ENCODE data around the gene TSFM. TPM values are rescaled to one million over a fixed set of nuclear protein-coding genes. Genes with fewer than 3 reads are reported as not detected.

Gene TSFM
- total RNA-seq, 4 donors from 2014 or later = 37.6 to 47.5 (median 40.1) TPM

DNA sequence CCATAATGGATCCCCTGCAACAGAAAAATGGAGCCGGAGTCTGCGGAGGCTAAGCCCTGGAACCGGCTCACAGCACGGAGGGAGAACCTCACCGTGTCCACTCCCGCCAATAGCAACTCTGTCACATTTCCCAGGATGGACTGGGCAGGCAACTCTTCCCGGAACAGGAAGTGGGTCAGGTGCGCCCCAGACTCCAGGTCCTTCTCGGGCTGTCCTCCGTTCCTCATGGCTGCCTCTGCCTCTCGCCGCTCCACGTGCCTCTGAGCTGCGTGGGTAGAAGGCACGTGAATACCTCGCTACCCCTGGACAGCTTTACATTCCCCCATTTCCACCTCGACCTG lies 18.0 kb upstream of the TSFM start:
- DNase-seq = no peak
- no peak for ATAC-seq
- H3K4me1 ChIP-seq = peaks cover 16 to 22% of the 10 kb centered on the region in 2 donors
- TF ChIP-seq, protein P1, sequence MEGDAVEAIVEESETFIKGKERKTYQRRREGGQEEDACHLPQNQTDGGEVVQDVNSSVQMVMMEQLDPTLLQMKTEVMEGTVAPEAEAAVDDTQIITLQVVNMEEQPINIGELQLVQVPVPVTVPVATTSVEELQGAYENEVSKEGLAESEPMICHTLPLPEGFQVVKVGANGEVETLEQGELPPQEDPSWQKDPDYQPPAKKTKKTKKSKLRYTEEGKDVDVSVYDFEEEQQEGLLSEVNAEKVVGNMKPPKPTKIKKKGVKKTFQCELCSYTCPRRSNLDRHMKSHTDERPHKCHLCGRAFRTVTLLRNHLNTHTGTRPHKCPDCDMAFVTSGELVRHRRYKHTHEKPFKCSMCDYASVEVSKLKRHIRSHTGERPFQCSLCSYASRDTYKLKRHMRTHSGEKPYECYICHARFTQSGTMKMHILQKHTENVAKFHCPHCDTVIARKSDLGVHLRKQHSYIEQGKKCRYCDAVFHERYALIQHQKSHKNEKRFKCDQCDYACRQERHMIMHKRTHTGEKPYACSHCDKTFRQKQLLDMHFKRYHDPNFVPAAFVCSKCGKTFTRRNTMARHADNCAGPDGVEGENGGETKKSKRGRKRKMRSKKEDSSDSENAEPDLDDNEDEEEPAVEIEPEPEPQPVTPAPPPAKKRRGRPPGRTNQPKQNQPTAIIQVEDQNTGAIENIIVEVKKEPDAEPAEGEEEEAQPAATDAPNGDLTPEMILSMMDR (IDR thresholded peaks at IDR 0.05 in 4 of 5, conservative IDR thresholded peaks at IDR 0.05 in 1 of 5) = no peak
- no peak for TF ChIP-seq POLR2A (IDR thresholded peaks at IDR 0.05)
- H3K27me3 ChIP-seq = peaks cover 46 to 57% (median 52%) of the 10 kb centered on the region in 3 donors
- in situ Hi-C loops (cut with MboI; ENCODE audit: low sequenced_read_pairs in 4 of 4) (no loop called here), intact Hi-C loops (cut with DNase I; ENCODE audit: low total_unique reads) (no loop called here)
- no peaks in the 10 kb centered on the region for H3K9me3 ChIP-seq
- H3K4me3 ChIP-seq = peak overlapping the region; percentile 26 to 52 (median 42)
- H3K36me3 ChIP-seq = peaks cover 0 to 21% of the 10 kb centered on the region in 2 donors
- H3K27ac ChIP-seq = no peak overlapping the region

DNA sequence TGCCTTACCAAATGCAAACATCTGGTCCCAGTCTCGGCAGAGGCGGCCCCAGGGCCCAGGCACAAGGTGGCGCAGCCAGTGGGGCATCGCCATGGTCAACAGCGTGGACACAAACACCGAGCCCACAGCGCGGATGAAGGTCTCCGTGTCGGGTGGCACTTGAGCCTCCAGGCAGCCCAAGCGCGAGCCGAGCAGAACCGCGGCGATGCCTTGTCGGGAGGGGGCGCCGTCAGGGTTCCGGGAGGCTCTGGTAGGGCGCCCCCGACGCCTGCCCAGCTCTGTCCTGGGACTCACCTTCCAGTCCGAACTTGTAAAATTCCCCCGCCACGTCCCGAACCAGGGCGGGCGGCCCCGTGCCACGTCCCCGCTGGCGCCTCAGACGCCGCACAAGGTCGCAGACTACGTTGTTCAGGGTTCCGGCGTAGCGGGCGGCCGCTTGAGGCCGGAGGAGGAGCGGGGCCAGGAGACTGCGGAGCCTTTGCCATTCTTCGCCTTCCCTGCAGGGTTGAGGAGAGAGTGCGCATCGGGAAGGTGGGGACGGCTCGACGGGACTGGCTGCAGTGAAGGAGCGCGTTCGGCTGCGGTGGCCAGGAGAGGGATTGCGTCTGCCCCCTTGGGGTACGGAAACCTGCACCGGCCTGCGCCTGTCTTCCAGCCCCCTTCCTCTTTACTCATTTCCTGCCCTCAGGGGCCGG lies 17.4 kb upstream of the TSFM start:
- Histone ChIP-seq H3K27ac (no peak overlapping the region), H3K4me3 (peak overlapping the region; percentile 26 to 52 (median 42)), H3K9me3 (no peaks in the 10 kb centered on the region), H3K27me3 (peaks cover 46 to 57% (median 52%) of the 10 kb centered on the region in 3 donors), H3K36me3 (peaks cover 0 to 26% of the 10 kb centered on the region in 2 donors), H3K4me1 (peaks cover 16 to 22% of the 10 kb centered on the region in 2 donors)
- in situ Hi-C loops (cut with MboI; ENCODE audit: low sequenced_read_pairs in 4 of 4) (no loop called here), intact Hi-C loops (cut with DNase I; ENCODE audit: low total_unique reads) (no loop called here)
- no peak for ATAC-seq
- DNase-seq = no peak
- TF ChIP-seq, protein P1 (IDR thresholded peaks at IDR 0.05 in 4 of 5, conservative IDR thresholded peaks at IDR 0.05 in 1 of 5) = peak in 2 of 5 experiments; percentile 8 to 25
- TF ChIP-seq POLR2A (IDR thresholded peaks at IDR 0.05) = no peak

DNA sequence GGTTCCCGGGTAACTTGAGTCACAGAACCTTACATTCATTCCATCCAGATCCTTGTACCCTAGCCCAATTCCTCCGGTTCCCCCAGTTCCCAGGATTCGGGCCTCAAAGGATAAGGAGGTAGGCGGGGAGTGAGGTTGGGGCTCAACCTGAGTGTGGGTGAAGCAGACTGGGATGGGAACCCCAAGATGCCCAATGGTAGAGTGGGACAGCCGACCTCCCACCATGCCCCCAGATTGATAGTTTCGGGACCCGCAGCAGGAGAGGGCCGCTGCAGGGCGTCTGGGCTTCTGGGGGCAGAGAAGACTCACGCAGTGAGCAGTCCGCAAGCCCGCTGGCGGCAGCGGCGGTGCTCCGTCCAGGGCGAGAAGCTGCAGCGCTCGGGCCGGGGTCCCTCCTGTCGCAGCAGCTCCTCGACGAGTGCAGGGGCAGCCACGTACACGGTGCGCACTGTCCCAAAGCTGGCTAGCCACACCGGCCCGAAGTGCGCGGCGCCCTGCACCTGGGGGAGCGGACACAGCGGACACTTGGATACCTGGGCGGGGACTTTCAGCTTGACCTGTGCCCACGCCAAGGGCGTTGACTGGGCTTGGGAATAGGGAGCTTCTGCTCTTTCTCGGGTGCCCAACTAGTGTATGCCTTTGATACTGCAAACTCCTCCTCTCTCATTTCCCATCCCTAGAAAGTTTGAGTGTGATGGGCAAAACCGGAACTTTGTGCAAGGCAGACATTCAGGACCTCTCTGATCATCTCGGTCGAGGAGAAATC lies 16.7 kb upstream of the TSFM start:
- ATAC-seq (no peak), DNase-seq (no peak)
- Histone ChIP-seq H3K27me3 (peaks cover 46 to 57% (median 52%) of the 10 kb centered on the region in 3 donors), H3K4me3 (peak overlapping the region; percentile 13 to 52 (median 42)), H3K27ac (no peak overlapping the region), H3K9me3 (no peaks in the 10 kb centered on the region), H3K36me3 (peaks cover 0 to 32% of the 10 kb centered on the region in 2 donors), H3K4me1 (peaks cover 17 to 24% of the 10 kb centered on the region in 2 donors)
- in situ Hi-C loops (cut with MboI; ENCODE audit: low sequenced_read_pairs in 4 of 4) (no loop called here), intact Hi-C loops (cut with DNase I; ENCODE audit: low total_unique reads) (no loop called here)
- TF ChIP-seq, protein P1 (IDR thresholded peaks at IDR 0.05 in 4 of 5, conservative IDR thresholded peaks at IDR 0.05 in 1 of 5) = no peak
- no peak for TF ChIP-seq POLR2A (IDR thresholded peaks at IDR 0.05)

DNA sequence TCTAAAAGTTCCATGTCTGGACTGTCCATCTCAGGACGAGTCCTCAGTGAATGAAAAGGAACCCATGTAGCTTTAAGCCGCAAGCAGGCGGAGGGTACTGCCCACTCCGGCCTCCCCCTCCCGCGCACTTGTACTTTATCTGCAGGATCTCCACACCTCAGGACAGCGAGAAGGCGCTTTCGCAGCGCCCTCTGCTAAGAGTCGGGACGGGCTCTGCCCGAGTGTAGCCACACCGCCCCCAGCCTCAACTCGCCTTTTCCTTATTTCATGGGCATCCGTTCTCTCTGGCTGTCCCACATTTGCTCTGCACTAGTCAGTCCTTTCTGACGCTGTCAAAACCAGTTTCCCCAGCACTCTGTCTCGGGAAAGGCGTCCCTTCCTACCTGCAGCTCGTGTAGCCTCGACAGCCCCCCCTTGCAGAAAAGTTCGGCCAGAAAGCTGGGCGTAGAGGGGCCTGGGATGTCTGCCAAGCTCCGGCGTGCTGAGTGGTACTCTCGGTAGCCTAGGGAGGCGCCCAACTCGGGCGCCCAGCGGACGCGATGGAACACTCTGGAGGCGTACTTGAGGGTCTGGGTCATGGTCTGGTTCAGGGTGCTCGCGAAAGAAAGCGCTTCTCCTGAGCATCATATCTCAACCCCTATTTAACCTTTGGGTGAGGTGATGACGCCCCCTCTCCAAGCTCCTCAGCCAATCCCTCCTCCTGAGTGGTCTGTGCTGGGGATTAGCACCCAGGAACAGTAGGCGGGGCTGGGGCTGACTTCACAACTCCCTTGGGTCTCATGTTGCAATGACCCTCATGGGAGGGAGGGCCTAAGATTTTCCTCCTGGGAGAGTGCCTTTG lies 15.9 kb upstream of the TSFM start, which contains the start of gene CYP27B1:
Gene CYP27B1 (minus strand): TSS at position 615 of the 841 bp plus-strand sequence. CDS start 37 bp downstream, at position 578.
- intact Hi-C loops (cut with DNase I; ENCODE audit: low total_unique reads) = no loop called here
- DNase-seq = no peak
- TF ChIP-seq, protein P1 (IDR thresholded peaks at IDR 0.05 in 4 of 5, conservative IDR thresholded peaks at IDR 0.05 in 1 of 5) = no peak
- TF ChIP-seq POLR2A (IDR thresholded peaks at IDR 0.05) = no peak
- Histone ChIP-seq H3K4me1 (peaks cover 24 to 32% of the 10 kb centered on the region in 2 donors), H3K36me3 (peaks cover 0 to 33% of the 10 kb centered on the region in 2 donors), H3K4me3 (peak within 1 kb of the TSS; percentile 12 to 42 (median 24)), H3K9me3 (no peaks in the 10 kb centered on the region), H3K27ac (no peak within 1 kb of the TSS), H3K27me3 (peaks cover 46 to 52% (median 50%) of the 10 kb centered on the region in 3 donors)
- in situ Hi-C loops (cut with MboI; ENCODE audit: low sequenced_read_pairs in 4 of 4) = no loop called here
- ATAC-seq = no peak
